ENCODE data around the gene CCR5AS.
"Not testable (repeated sequence)": the region's sequence is repeated elsewhere in the genome, so short reads cannot be mapped to it uniquely, and the experiment has no call there.

CCR5AS gene

GRCh38 chr3:46407970-46408369 is 1.1 kb upstream of the CCR5AS start:
- no peak for DNase-seq (ENCODE audit: low spot score)
- TF ChIP-seq CTCF (IDR thresholded peaks at IDR 0.05; ENCODE audit: extremely low read depth, missing control alignments) = no peak

GRCh38 chr3:46406443-46406787 is 451 bp downstream of the CCR5AS start:
- no peak for DNase-seq (ENCODE audit: low spot score)
- no peak for TF ChIP-seq CTCF (IDR thresholded peaks at IDR 0.05; ENCODE audit: extremely low read depth, missing control alignments)

- no peak for TF ChIP-seq CTCF (IDR thresholded peaks at IDR 0.05; ENCODE audit: extremely low read depth, missing control alignments)
- DNase-seq (ENCODE audit: low spot score) = no peak
Observed at GRCh38 chr3:46405301-46406019, 1.4 kb downstream of the CCR5AS start.

GRCh38 chr3:46402902-46403301 is 4.0 kb downstream of the CCR5AS start:
- not testable (repeated sequence) for DNase-seq (ENCODE audit: low spot score)

GRCh38 chr3:46401579-46401978 is 5.3 kb downstream of the CCR5AS start:
- TF ChIP-seq CTCF (IDR thresholded peaks at IDR 0.05; ENCODE audit: extremely low read depth, missing control alignments) = no peak
- no peak for DNase-seq (ENCODE audit: low spot score)

- TF ChIP-seq CTCF (IDR thresholded peaks at IDR 0.05; ENCODE audit: extremely low read depth, missing control alignments) = no peak
- no peak for DNase-seq (ENCODE audit: low spot score)
Observed at GRCh38 chr3:46400846-46401245, 6.0 kb downstream of the CCR5AS start.

GRCh38 chr3:46400000-46400734 is 6.7 kb downstream of the CCR5AS start:
- no peak for DNase-seq (ENCODE audit: low spot score)
- TF ChIP-seq CTCF (IDR thresholded peaks at IDR 0.05; ENCODE audit: extremely low read depth, missing control alignments) = no peak

- DNase-seq (ENCODE audit: low spot score) = no peak
- no peak for TF ChIP-seq CTCF (IDR thresholded peaks at IDR 0.05; ENCODE audit: extremely low read depth, missing control alignments)
Observed at GRCh38 chr3:46399557-46399956, 7.3 kb downstream of the CCR5AS start.
